Measurements from ENCODE around the gene LUZP2.

Gene LUZP2

DNA sequence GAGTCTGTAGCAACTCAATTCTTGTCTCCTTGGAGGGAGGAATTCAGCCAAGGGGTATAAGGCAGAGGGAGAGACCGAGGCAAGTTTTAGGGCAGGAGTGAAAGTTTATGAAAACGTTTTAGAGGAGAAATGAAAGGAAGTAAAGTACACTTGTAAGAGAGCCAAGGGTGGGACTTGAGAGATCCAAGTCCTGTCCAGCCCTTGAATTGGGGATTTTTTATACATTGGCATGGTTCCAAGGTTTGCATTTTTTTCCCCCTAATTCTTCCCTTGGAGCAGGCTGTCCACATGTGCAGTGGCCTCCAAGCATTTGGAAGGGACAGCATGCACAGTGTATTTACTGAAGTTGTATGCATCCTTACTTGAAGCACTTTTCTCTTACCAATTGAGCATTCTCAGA, 192.1 kb downstream of the LUZP2 start:
- no peaks in the 10 kb centered on the region for H3K79me2 ChIP-seq (ENCODE audit: insufficient read depth, low read length)
- H3K36me3 ChIP-seq (ENCODE audit: low read length): no peaks in the 10 kb centered on the region
- no peak overlapping the region for H3K9ac ChIP-seq (ENCODE audit: low read length)
- H3K4me3 ChIP-seq (ENCODE audit: insufficient read depth, low read length, poor library complexity, severe bottlenecking): no peak overlapping the region
- no peak overlapping the region for H2AFZ ChIP-seq (ENCODE audit: low read depth, low read length, severe bottlenecking)
- no peak overlapping the region for H3K27ac ChIP-seq (ENCODE audit: low read depth, low read length)
- TF ChIP-seq CTCF (IDR thresholded peaks at IDR 0.05; ENCODE audit: insufficient read depth, low read length, poor library complexity, severe bottlenecking) (no peak), EZH2phosphoT487 (conservative IDR thresholded peaks at IDR 0.05; ENCODE audit: low read length) (no peak)
- H4K20me1 ChIP-seq (ENCODE audit: low read depth, low read length): no peaks in the 10 kb centered on the region
- no peaks in the 10 kb centered on the region for H3F3A ChIP-seq (ENCODE audit: insufficient read depth)
- H3K4me2 ChIP-seq (ENCODE audit: low read depth, low read length, poor library complexity, severe bottlenecking): no peak overlapping the region
- no peaks in the 10 kb centered on the region for H3K9me2 ChIP-seq (replicated peaks; ENCODE audit: insufficient read depth, low read length)
- H3K27me3 ChIP-seq (ENCODE audit: low read length): no peaks in the 10 kb centered on the region
- H3K9me3 ChIP-seq (ENCODE audit: insufficient read depth, low read length): no peaks in the 10 kb centered on the region

DNA sequence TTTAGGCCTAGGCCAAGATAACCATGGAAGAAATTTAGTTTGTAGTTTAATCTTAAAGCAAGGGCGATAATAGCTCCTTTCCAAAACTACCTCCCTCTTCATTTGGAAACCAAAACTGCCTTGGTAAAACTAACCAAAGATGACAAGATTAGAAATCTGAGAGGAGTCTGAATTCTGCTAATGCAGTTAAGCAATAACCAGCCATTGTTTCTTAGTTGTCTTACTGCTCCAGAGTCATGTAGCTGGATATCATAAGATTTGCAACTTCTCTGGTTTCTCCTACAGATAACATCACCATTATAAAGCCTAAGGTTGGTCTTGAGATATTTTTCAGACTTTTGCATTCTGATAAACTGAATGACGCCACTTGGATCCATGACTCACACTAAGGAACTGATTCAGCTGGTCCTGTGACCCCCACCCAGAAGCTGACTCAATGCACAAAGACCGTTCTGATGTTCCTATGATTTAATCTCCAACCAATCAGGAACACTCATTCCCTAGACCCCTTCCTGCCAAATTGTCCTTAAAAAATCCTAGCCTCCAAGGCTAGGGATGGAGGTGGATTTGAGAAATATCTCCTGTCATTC, 200.8 kb downstream of the LUZP2 start:
- no peaks in the 10 kb centered on the region for H4K20me1 ChIP-seq (ENCODE audit: low read depth, low read length)
- no peaks in the 10 kb centered on the region for H3K36me3 ChIP-seq (ENCODE audit: low read length)
- no peak overlapping the region for H3K9ac ChIP-seq (ENCODE audit: low read length)
- no peaks in the 10 kb centered on the region for H3K27me3 ChIP-seq (ENCODE audit: low read length)
- no peak overlapping the region for H3K4me3 ChIP-seq (ENCODE audit: insufficient read depth, low read length, poor library complexity, severe bottlenecking)
- no peak overlapping the region for H2AFZ ChIP-seq (ENCODE audit: low read depth, low read length, severe bottlenecking)
- TF ChIP-seq EZH2phosphoT487 (conservative IDR thresholded peaks at IDR 0.05; ENCODE audit: low read length) (no peak), CTCF (IDR thresholded peaks at IDR 0.05; ENCODE audit: insufficient read depth, low read length, poor library complexity, severe bottlenecking) (no peak)
- H3K9me3 ChIP-seq (ENCODE audit: insufficient read depth, low read length): no peaks in the 10 kb centered on the region
- no peak overlapping the region for H3K27ac ChIP-seq (ENCODE audit: low read depth, low read length)
- no peak overlapping the region for H3K4me2 ChIP-seq (ENCODE audit: low read depth, low read length, poor library complexity, severe bottlenecking)
- H3K9me2 ChIP-seq (replicated peaks; ENCODE audit: insufficient read depth, low read length): no peaks in the 10 kb centered on the region
- H3K79me2 ChIP-seq (ENCODE audit: insufficient read depth, low read length): no peaks in the 10 kb centered on the region
- no peaks in the 10 kb centered on the region for H3F3A ChIP-seq (ENCODE audit: insufficient read depth)

DNA sequence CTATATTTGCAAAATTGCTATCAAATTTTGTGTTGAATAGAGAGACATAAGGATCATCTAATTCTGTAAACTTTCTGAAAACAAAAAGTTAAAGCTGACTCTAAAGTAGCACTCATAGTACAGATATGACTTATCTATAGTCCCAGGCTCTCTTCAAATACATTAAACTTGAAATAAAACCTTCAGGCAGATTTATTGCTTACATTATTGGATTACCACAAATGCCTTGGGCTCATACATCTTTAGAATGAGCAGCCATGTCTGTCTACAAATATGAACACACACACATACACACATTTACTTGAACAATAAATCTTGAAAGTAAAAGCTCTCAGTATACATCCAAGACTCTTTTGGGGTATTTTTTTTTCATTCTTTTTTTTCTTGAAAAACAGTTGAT, 207.9 kb downstream of the LUZP2 start:
- TF ChIP-seq CTCF (IDR thresholded peaks at IDR 0.05; ENCODE audit: insufficient read depth, low read length, poor library complexity, severe bottlenecking): no peak
- TF ChIP-seq EZH2phosphoT487 (conservative IDR thresholded peaks at IDR 0.05; ENCODE audit: low read length): no peak
- H3K36me3 ChIP-seq (ENCODE audit: low read length): no peaks in the 10 kb centered on the region
- no peaks in the 10 kb centered on the region for H3K79me2 ChIP-seq (ENCODE audit: insufficient read depth, low read length)

More for the DNA sequence above, 207.9 kb downstream of the LUZP2 start:
- Histone ChIP-seq H3K9me2 (replicated peaks; ENCODE audit: insufficient read depth, low read length) (no peaks in the 10 kb centered on the region), H3K27me3 (ENCODE audit: low read length) (no peaks in the 10 kb centered on the region), H3K4me2 (ENCODE audit: low read depth, low read length, poor library complexity, severe bottlenecking) (no peak overlapping the region), H2AFZ (ENCODE audit: low read depth, low read length, severe bottlenecking) (no peak overlapping the region), H3K27ac (ENCODE audit: low read depth, low read length) (no peak overlapping the region), H3K9ac (ENCODE audit: low read length) (no peak overlapping the region), H4K20me1 (ENCODE audit: low read depth, low read length) (no peaks in the 10 kb centered on the region), H3F3A (ENCODE audit: insufficient read depth) (no peaks in the 10 kb centered on the region), H3K9me3 (ENCODE audit: insufficient read depth, low read length) (no peaks in the 10 kb centered on the region), H3K4me3 (ENCODE audit: insufficient read depth, low read length, poor library complexity, severe bottlenecking) (no peak overlapping the region)
